HepG2 (cell line): ENCODE data around the gene EIF6. TPM values are rescaled to one million over a fixed set of nuclear protein-coding genes. Genes with fewer than 3 reads are reported as not detected.
A peak's percentile ranks its signal among the peaks of the same experiment; 100 is the strongest.

Experiments used
- ARID5B ChIP-seq: IDR thresholded peaks from 2 replicates; pipeline ENCODE4 v1.4.0; 2020; ENCODE audit warnings: mild to moderate bottlenecking, missing genetic modification reagents
- HNRNPK ChIP-seq: fragments of 200-400 bp; formaldehyde crosslinking; IDR thresholded peaks from 2 replicates; pipeline ENCODE4 v1.6.1; 2018; ENCODE audit warnings: low read length, low read depth, moderate library complexity, mild to moderate bottlenecking; ENCODE audit not compliant: poor library complexity, severe bottlenecking
- KDM2A ChIP-seq: sonication (generic); formaldehyde crosslinking; IDR thresholded peaks from 2 replicates; pipeline ENCODE4 v1.4.0; 2020; ENCODE audit warnings: low read depth, missing genetic modification reagents, borderline replicate concordance
- POLR2A ChIP-seq, 2 experiments: IDR thresholded peaks; 2 replicates each; pipeline ENCODE4 v1.6.1; 2011; ENCODE audit warnings: low read depth in 2 of 2, low read length in 2 of 2, mild to moderate bottlenecking in 1 of 2, moderate library complexity in 1 of 2; ENCODE audit not compliant: insufficient read depth in 1 of 2
- RFX5 ChIP-seq: IDR thresholded peaks from 2 replicates; pipeline ENCODE4 v1.6.1; 2011; ENCODE audit warnings: low read depth, low read length, improper control_type of control experiment
- SMAD1 ChIP-seq: sonication (generic); formaldehyde crosslinking; IDR thresholded peaks from 2 replicates; pipeline ENCODE4 v1.4.0; 2020; ENCODE audit warnings: missing genetic modification reagents, low read depth, mild to moderate bottlenecking, borderline replicate concordance
- UBTF ChIP-seq: sonication (generic); formaldehyde crosslinking; IDR thresholded peaks from 2 replicates; pipeline ENCODE4 v1.4.0; 2020; ENCODE audit warnings: mild to moderate bottlenecking, missing genetic modification reagents
- ZBTB49 ChIP-seq: sonication (generic); formaldehyde crosslinking; IDR thresholded peaks from 2 replicates; pipeline ENCODE4 v1.4.0; 2020; ENCODE audit warnings: missing genetic modification reagents, borderline replicate concordance
- ZNF10 ChIP-seq: sonication (generic); formaldehyde crosslinking; IDR thresholded peaks from 2 replicates; pipeline ENCODE4 v1.4.0; 2020; ENCODE audit warnings: mild to moderate bottlenecking, low read depth, missing genetic modification reagents, borderline replicate concordance
- ZNF230 ChIP-seq: sonication (generic); formaldehyde crosslinking; IDR thresholded peaks from 2 replicates; pipeline ENCODE4 v1.4.0; 2020; ENCODE audit warnings: mild to moderate bottlenecking, missing genetic modification reagents
- ZNF326 ChIP-seq: sonication (generic); formaldehyde crosslinking; IDR thresholded peaks from 2 replicates; pipeline ENCODE4 v1.4.0; 2020; ENCODE audit warnings: missing genetic modification reagents, borderline replicate concordance
- ZNF496 ChIP-seq: sonication (generic); formaldehyde crosslinking; IDR thresholded peaks from 2 replicates; pipeline ENCODE4 v1.8.1; 2023; ENCODE audit warnings: mild to moderate bottlenecking, moderate library complexity, missing genetic modification reagents; ENCODE audit not compliant: insufficient replicate concordance
- ZNF572 ChIP-seq: sonication (generic); formaldehyde crosslinking; IDR thresholded peaks from 2 replicates; pipeline ENCODE4 v1.5.1; 2020; ENCODE audit warnings: mild to moderate bottlenecking, missing genetic modification reagents
- ZNF784 ChIP-seq: sonication (generic); formaldehyde crosslinking; IDR thresholded peaks from 2 replicates; pipeline ENCODE4 v1.5.1; 2020; ENCODE audit warnings: missing genetic modification reagents, mild to moderate bottlenecking, borderline replicate concordance
- polyA plus RNA-seq, 8 experiments: library from polyadenylated mRNA; depleted of rRNA in 3 of 8; stranded (reverse) in 7 of 8; unstranded in 1 of 8; fragments of >200 nt; fragmentation: Illumina TruSeq in 4 of 8; extraction: Trizol in 4 of 8; gene quantifications; 2 replicates each; pipeline versions ENCODE4 v1.2.1 to v1.2.3, GENCODE V29; 2011 to 2016; ENCODE audit warnings: low read depth in 4 of 8, missing spikeins in 1 of 8, mixed read lengths in 1 of 8; ENCODE audit not compliant: insufficient read depth in 1 of 8
- total RNA-seq, 5 experiments: library from RNA; depleted of rRNA; stranded (reverse); fragments of >200 nt; fragmentation: Illumina TruSeq; extraction: Trizol; gene quantifications; 2 replicates each; pipeline ENCODE4 v1.2.3, GENCODE V29; 2016; ENCODE audit warnings: low read depth in 1 of 5

EIF6 gene
- total and polyA plus RNA-seq, 2 of the 13 experiments (the other 11 are each of a cell fraction or from before 2014, with no cell fraction given), result 462 to 466 TPM

- TF ChIP-seq ZNF230 (CRISPR knock-in tag) (no peak), ARID5B (CRISPR knock-in tag) (no peak), ZBTB49 (no peak), RFX5 (peak; percentile 85), ZNF326 (CRISPR knock-in tag) (0 out of 2 replicates have a peak, but pooled peaks have one; percentile 18), ZNF496 (CRISPR knock-in tag) (no peak), ZNF784 (CRISPR knock-in tag) (no peak), ZNF572 (CRISPR knock-in tag) (0 out of 2 replicates have a peak, but pooled peaks have one; percentile 22), ZNF10 (CRISPR knock-in tag) (no peak), UBTF (CRISPR knock-in tag) (no peak), POLR2A (IDR thresholded peaks at IDR 0.05; ENCODE audit: insufficient read depth in 1 of 2, low read depth in 2 of 2, low read length in 2 of 2) (0 out of 4 replicates have a peak, but pooled peaks of 1 of the 2 experiments have one; percentile 3), KDM2A (CRISPR knock-in tag) (peak; percentile 46; the same call in 1 of the 2 replicates), HNRNPK (no peak), SMAD1 (0 out of 2 replicates have a peak, but pooled peaks have one; percentile 27)
Observed at GRCh38 chr20:35273449-35274171, 11.0 kb downstream of the EIF6 start (continued).
